ENCODE results near the gene SH3RF3. TPM values are rescaled to one million over a fixed set of nuclear protein-coding genes. Genes with fewer than 3 reads are reported as not detected.

The SH3RF3 gene
- total RNA-seq, 2 donors from 2014 or later: 1.3 to 2.5 TPM

DNA sequence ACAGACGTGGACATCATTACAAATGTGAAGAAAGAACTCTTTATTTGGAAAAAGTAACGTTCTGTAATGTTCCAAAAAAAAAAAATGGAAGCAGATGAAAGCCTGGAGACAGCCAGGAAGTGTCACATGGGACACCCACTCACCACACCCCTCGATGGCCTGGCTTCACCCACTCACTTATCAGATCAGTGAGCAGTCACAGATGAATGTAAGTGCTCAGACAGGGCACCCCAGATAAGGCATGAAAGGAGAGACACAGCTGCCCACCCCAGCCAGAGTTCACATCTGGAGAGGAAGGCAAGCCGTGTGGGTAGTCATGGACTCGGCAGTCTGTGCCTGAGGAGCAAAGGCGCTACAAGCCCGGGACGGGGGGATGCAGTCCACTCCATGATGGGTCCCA lies 379.6 kb downstream of the SH3RF3 start:
- Histone ChIP-seq H3K4me3 (no peak overlapping the region), H3K9ac (ENCODE audit: low read depth in 2 of 2, low read length in 2 of 2) (no peak overlapping the region), H3K9me3 (no peaks in the 10 kb centered on the region), H3K27ac (no peak overlapping the region), H3K27me3 (no peaks in the 10 kb centered on the region), H3K4me1 (no peaks in the 10 kb centered on the region), H3K36me3 (no peaks in the 10 kb centered on the region)
- intact Hi-C loops (cut with DNase I): loop anchor here (10.0 kb wide), 1 partner anchor 224 kb away; no protein-coding TSS in a partner anchor
- no peak for DNase-seq
- TF ChIP-seq, protein P1, sequence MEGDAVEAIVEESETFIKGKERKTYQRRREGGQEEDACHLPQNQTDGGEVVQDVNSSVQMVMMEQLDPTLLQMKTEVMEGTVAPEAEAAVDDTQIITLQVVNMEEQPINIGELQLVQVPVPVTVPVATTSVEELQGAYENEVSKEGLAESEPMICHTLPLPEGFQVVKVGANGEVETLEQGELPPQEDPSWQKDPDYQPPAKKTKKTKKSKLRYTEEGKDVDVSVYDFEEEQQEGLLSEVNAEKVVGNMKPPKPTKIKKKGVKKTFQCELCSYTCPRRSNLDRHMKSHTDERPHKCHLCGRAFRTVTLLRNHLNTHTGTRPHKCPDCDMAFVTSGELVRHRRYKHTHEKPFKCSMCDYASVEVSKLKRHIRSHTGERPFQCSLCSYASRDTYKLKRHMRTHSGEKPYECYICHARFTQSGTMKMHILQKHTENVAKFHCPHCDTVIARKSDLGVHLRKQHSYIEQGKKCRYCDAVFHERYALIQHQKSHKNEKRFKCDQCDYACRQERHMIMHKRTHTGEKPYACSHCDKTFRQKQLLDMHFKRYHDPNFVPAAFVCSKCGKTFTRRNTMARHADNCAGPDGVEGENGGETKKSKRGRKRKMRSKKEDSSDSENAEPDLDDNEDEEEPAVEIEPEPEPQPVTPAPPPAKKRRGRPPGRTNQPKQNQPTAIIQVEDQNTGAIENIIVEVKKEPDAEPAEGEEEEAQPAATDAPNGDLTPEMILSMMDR (IDR thresholded peaks at IDR 0.05): no peak

DNA sequence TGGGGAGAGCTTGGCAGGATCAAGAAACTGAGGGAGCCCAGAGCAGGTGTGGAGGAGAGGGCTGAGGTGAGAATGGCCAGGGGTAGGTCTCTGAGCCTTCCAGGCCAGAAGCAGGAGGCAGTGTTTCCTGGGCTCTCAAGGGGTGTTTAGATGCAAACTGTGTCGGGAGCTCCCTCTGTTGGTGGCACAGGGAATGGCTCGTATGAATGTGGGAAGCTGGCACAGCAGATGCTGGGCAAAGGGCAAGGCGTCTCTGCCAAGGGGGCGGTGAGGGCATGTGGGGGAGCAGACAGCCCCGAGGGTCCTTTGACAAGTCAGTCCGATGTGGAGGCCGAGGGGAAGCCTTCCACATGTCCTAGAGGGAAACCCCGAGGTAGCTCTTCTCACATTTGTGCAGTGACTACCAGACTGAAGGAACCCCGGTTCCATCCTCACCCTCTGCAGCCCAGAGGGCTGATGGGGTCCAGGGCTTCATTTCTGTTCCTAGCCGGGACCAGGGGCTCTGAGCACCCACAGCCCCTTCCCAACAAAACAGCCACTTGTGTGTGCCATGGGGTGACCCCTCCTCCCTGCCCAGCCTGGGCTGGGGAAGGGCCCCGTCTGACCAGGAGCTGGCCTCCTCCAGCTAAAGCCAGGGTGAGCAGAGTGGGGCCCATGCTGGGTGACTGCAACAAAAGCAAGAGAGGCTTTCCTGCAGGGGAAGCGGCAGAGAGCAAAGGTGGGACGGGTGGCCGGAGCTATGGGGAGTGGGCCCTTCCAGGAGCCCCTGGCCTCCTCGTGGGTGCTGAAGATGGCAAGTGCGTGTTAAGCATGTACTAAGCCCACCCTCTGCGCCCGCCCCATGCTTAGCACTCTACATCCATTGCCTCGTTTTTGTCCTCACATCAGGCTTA lies 381.4 kb downstream of the SH3RF3 start:
- TF ChIP-seq, protein P1 (IDR thresholded peaks at IDR 0.05): peak; percentile 85
- no peak overlapping the region for H3K4me3 ChIP-seq
- intact Hi-C loops (cut with DNase I): loop anchor here (2.0 to 10.0 kb wide), 3 partner anchors 63 to 656 kb away; no protein-coding TSS in a partner anchor
- H3K9me3 ChIP-seq: no peaks in the 10 kb centered on the region
- H3K36me3 ChIP-seq: no peaks in the 10 kb centered on the region
- H3K27ac ChIP-seq: no peak overlapping the region
- H3K27me3 ChIP-seq: no peaks in the 10 kb centered on the region
- H3K9ac ChIP-seq (ENCODE audit: low read depth in 2 of 2, low read length in 2 of 2): no peak overlapping the region
- H3K4me1 ChIP-seq: no peaks in the 10 kb centered on the region
- peak; percentile 89 for DNase-seq

- no peaks in the 10 kb centered on the region for H3K27me3 ChIP-seq
- H3K9ac ChIP-seq (ENCODE audit: low read depth in 2 of 2, low read length in 2 of 2): no peak overlapping the region
- no peaks in the 10 kb centered on the region for H3K36me3 ChIP-seq
- TF ChIP-seq, protein P1 (IDR thresholded peaks at IDR 0.05): no peak
- H3K4me3 ChIP-seq: no peak overlapping the region
- DNase-seq: no peak
- intact Hi-C loops (cut with DNase I): loop anchor here (2.0 to 10.0 kb wide), 3 partner anchors 64 to 656 kb away; no protein-coding TSS in a partner anchor
- H3K9me3 ChIP-seq: no peaks in the 10 kb centered on the region
- no peaks in the 10 kb centered on the region for H3K4me1 ChIP-seq
- H3K27ac ChIP-seq: no peak overlapping the region
Observed at GRCh38 chr2:109511168-109511567, 382.2 kb downstream of the SH3RF3 start.

GRCh38 chr2:109512076-109512475 lies 383.1 kb downstream of the SH3RF3 start:
- H3K36me3 ChIP-seq: no peaks in the 10 kb centered on the region
- no peaks in the 10 kb centered on the region for H3K4me1 ChIP-seq
- H3K9me3 ChIP-seq: no peaks in the 10 kb centered on the region
- H3K27me3 ChIP-seq: no peaks in the 10 kb centered on the region
- TF ChIP-seq, protein P1 (IDR thresholded peaks at IDR 0.05): no peak
- no peak overlapping the region for H3K27ac ChIP-seq
- intact Hi-C loops (cut with DNase I): loop anchor here (5.0 to 10.0 kb wide), 2 partner anchors 65 to 657 kb away; no protein-coding TSS in a partner anchor
- DNase-seq: no peak
- H3K9ac ChIP-seq (ENCODE audit: low read depth in 2 of 2, low read length in 2 of 2): no peak overlapping the region
- H3K4me3 ChIP-seq: no peak overlapping the region

DNA sequence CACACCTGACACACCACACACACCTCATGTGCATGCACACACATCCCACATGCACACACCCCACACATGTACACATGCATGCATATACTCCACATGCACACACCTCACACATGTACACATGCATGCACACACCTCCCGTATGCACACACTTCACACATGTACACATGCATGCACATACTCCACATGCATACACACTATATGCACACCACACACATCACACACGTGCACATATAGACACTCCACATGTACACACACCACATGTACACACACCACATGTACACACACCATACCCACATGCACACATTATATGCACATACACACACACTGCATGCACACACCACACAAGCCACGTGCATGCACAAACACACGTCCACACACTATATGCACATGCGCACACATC lies 384.2 kb downstream of the SH3RF3 start:
- no peak for DNase-seq
- H3K27me3 ChIP-seq: no peaks in the 10 kb centered on the region
- TF ChIP-seq, protein P1 (IDR thresholded peaks at IDR 0.05): no peak
- no peaks in the 10 kb centered on the region for H3K9me3 ChIP-seq
- intact Hi-C loops (cut with DNase I): loop anchor here (5.0 to 10.0 kb wide), 2 partner anchors 66 to 658 kb away; no protein-coding TSS in a partner anchor
- no peaks in the 10 kb centered on the region for H3K4me1 ChIP-seq
- H3K4me3 ChIP-seq: no peak overlapping the region
- no peak overlapping the region for H3K9ac ChIP-seq (ENCODE audit: low read depth in 2 of 2, low read length in 2 of 2)
- no peaks in the 10 kb centered on the region for H3K36me3 ChIP-seq
- no peak overlapping the region for H3K27ac ChIP-seq
